ENCODE measurements around the gene ELL. TPM values are rescaled to one million over a fixed set of nuclear protein-coding genes. Genes with fewer than 3 reads are reported as not detected.
A peak's percentile ranks its signal among the peaks of the same experiment; 100 is the strongest.

The ELL gene
- total RNA-seq, 2 donors from 2014 or later: 10.7 to 44.4 TPM

DNA sequence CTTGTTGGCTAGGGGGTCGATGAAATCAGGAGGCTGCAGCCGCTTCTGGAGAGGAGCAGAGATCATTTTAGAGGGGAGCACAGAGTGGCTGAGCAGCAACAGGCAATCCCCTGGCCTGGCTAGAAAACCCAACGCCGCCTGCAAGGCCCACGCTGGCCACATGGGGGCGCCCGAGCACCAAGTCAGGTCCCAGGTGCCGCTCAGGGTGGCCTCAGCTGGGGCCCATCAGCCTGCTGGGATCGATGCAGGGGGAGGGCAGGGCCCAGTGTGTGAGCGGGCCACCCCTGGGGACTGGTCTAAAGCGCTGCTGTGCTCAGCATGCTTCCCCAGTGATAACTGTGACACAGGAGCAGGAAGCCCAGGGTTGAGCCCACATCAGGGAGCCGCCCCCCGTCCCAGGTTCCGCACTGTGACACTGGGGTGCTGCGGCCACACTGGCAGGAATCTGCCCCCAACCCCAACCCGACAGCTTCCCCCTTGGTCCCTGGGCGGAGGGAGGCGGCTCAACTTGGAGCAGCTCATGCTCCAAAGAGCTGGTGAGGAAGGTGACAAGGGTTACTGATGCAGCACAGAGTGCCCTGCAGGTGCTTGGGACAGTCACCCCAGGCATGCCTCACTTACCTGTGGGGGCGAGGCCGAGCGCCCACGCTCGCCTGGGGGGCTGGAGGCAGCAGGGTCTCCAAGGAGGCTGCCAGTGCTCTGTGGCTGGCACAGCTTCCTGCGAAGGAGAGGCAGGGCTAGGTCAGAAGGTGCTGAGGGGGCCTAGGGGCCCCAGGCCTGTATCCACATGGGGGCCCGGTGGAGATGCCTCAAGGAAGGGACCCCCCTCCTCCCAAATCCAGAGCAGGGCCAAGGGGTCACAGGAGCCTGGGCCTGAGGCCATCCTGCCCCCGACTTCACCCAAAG is 70.7 kb downstream of the ELL start:
- H3K27ac ChIP-seq: no peak overlapping the region
- no peaks in the 10 kb centered on the region for H3K4me1 ChIP-seq (replicated peaks)
- no peak overlapping the region for H3K4me3 ChIP-seq
- DNase-seq (ENCODE audit: low spot score): peak; percentile 78
- WGBS: 48% methylated on average over 25 of the region's 26 CpGs
- H3K27me3 ChIP-seq (replicated peaks; ENCODE audit: insufficient read depth): no peaks in the 10 kb centered on the region
- intact Hi-C loops (cut with DNase I): loop anchor here (2.0 to 5.0 kb wide), 2 partner anchors 121 to 138 kb away; partner anchors contain the start of genes REX1BD and UBA52
- TF ChIP-seq, protein P1, sequence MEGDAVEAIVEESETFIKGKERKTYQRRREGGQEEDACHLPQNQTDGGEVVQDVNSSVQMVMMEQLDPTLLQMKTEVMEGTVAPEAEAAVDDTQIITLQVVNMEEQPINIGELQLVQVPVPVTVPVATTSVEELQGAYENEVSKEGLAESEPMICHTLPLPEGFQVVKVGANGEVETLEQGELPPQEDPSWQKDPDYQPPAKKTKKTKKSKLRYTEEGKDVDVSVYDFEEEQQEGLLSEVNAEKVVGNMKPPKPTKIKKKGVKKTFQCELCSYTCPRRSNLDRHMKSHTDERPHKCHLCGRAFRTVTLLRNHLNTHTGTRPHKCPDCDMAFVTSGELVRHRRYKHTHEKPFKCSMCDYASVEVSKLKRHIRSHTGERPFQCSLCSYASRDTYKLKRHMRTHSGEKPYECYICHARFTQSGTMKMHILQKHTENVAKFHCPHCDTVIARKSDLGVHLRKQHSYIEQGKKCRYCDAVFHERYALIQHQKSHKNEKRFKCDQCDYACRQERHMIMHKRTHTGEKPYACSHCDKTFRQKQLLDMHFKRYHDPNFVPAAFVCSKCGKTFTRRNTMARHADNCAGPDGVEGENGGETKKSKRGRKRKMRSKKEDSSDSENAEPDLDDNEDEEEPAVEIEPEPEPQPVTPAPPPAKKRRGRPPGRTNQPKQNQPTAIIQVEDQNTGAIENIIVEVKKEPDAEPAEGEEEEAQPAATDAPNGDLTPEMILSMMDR (IDR thresholded peaks at IDR 0.05): peak; percentile 94 to 97 (median 94)
- TF ChIP-seq POLR2A (IDR thresholded peaks at IDR 0.05) (no peak), POLR2AphosphoS5 (IDR thresholded peaks at IDR 0.05) (peak; percentile 52)
- H3K36me3 ChIP-seq: peaks cover 3 to 5% of the 10 kb centered on the region in 2 donors
- no peaks in the 10 kb centered on the region for H3K9me3 ChIP-seq

DNA sequence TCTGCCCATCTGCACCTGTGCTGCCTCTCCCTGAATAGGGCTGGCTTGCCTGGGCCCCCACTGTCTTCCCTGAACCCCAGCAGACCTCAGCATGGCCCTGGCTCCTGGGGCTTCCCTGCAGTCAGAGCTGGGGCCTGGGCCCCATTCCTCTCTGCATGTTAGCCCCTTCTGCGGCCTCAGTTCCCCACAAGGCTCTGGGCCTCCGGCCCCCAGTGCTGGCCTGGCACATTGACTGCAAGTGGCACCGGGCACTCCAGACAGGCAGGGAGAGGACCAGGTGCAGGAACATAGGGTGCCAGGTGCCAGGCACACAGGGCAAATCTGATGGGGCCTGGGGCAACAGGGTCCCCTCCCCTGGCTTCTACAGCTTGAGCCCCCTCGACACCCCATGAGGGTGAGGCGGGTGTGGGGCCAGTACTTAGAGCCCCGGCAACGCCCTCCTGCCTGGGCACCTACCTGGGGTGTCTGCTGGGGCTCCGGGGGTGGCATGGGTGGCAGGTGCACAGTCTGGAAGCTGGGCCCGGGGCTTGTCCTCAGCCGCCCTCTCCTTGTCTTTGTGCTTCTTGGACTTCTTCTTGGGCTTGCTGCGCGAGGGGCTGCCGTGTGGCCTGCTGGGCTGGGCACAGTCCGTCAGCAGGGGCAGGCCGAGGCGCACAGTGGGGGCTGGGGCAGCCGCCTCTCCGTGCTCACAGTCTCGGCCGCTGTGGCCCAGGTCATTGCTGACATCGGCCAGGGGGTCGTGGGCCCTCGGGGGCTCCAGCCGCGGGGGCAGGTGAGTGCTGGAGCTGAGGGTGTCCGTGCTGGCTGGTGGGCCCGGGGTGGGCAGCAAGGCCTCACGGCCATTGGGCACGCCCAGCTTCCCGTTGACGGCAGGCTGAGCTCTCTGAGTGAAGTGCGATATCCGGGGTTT is 71.6 kb downstream of the ELL start:
- Histone ChIP-seq H3K9me3 (no peaks in the 10 kb centered on the region), H3K36me3 (peaks cover 3 to 10% of the 10 kb centered on the region in 2 donors), H3K4me3 (no peak overlapping the region), H3K27me3 (replicated peaks; ENCODE audit: insufficient read depth) (no peaks in the 10 kb centered on the region), H3K27ac (no peak overlapping the region), H3K4me1 (replicated peaks) (no peaks in the 10 kb centered on the region)
- TF ChIP-seq POLR2AphosphoS5 (IDR thresholded peaks at IDR 0.05) (no peak), POLR2A (IDR thresholded peaks at IDR 0.05) (no peak)
- TF ChIP-seq, protein P1 (IDR thresholded peaks at IDR 0.05): no peak
- WGBS: 84% methylated on average over 28 of the region's 33 CpGs
- intact Hi-C loops (cut with DNase I): loop anchor here (2.0 to 5.0 kb wide), 2 partner anchors 122 to 139 kb away; partner anchors contain the start of genes REX1BD and UBA52
- no peak for DNase-seq (ENCODE audit: low spot score)

DNA sequence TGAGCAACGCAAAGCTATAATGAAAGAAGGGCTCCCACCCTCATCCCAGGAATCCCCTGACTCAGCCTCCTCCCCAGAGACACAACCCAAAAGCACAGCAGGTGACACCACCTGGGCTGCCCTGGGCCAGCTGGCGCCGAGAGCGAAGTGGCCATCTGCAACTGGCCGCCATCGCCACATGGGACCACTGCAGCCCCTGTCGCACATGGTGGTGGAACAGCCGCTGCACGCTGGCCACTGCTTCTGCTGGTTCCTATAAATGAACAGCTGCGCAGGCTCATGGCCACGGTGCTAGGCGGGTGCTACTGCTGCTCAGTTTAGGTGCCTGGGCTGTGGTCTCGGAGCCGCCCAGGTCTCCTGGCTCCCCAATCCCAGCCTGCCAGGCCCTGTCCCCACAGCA is 72.3 kb downstream of the ELL start:
- Histone ChIP-seq H3K4me1 (replicated peaks) (no peaks in the 10 kb centered on the region), H3K4me3 (no peak overlapping the region), H3K27me3 (replicated peaks; ENCODE audit: insufficient read depth) (no peaks in the 10 kb centered on the region), H3K9me3 (no peaks in the 10 kb centered on the region), H3K36me3 (peaks cover 3 to 10% of the 10 kb centered on the region in 2 donors), H3K27ac (no peak overlapping the region)
- no peak for DNase-seq (ENCODE audit: low spot score)
- WGBS: 95% methylated on average over 14 of the region's 14 CpGs
- TF ChIP-seq, protein P1 (IDR thresholded peaks at IDR 0.05): no peak
- TF ChIP-seq POLR2A (IDR thresholded peaks at IDR 0.05) (no peak), POLR2AphosphoS5 (IDR thresholded peaks at IDR 0.05) (no peak)
- intact Hi-C loops (cut with DNase I): loop anchor here (10.0 kb wide), 1 partner anchor 225 kb away; no protein-coding TSS in a partner anchor

DNA sequence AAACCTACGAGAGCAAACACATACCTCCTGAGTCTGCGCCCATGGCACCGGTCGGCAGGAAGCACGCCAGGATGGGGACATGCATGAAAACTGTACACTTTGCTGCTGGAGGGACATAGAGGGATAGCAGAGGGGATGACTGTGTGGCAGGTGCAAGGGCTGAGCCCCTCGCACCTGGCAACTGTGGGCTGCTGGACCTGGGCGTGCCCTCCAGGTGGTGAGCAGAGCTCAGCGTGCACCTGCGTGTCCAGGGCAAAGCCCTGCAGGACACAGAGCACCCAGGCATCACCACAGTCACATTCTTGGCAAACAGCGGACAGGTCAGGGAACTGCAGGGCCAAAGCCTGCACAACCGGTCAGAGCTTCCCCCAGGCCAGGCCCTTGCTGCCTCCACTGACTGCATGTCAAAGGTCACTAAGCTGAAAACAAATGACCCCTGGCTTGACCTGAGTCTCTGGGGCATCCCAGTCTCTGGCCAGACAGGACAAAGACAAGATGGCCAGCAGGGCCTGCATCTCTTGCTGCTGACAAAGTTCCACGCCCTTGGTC is 75.0 kb downstream of the ELL start:
- no peaks in the 10 kb centered on the region for H3K4me1 ChIP-seq (replicated peaks)
- 75% methylated on average over 12 of the region's 12 CpGs for WGBS
- intact Hi-C loops (cut with DNase I): loop anchor here (10.0 kb wide), 1 partner anchor 228 kb away; no protein-coding TSS in a partner anchor
- no peaks in the 10 kb centered on the region for H3K27me3 ChIP-seq (replicated peaks; ENCODE audit: insufficient read depth)
- no peak for DNase-seq (ENCODE audit: low spot score)
- no peak overlapping the region for H3K4me3 ChIP-seq
- H3K9me3 ChIP-seq: no peaks in the 10 kb centered on the region
- TF ChIP-seq, protein P1 (IDR thresholded peaks at IDR 0.05): no peak
- TF ChIP-seq POLR2A (IDR thresholded peaks at IDR 0.05) (no peak), POLR2AphosphoS5 (IDR thresholded peaks at IDR 0.05) (no peak)
- no peak overlapping the region for H3K27ac ChIP-seq
- H3K36me3 ChIP-seq: peaks cover 3 to 10% of the 10 kb centered on the region in 2 donors
